Suprapubic skin (tissue), 3 donors: Measurements from ENCODE around the gene TMEM171.

Experiments used
- CTCF ChIP-seq, 2 donors: fragments of 200-600 bp in 1 of 2; fragments of 450-650 bp in 1 of 2; sonication (generic) in 1 of 2; IDR thresholded peaks; one replicate each; pipeline ENCODE4 v1.5.1; 2016 to 2019; ENCODE audit warnings: antibody characterized with exemption in 2 of 2, mild to moderate bottlenecking in 1 of 2, moderate library complexity in 1 of 2
- POLR2A ChIP-seq, 2 donors: fragments of 450-650 bp; IDR thresholded peaks; one replicate each; pipeline ENCODE4 v1.6.1; 2017; ENCODE audit warnings: antibody characterized with exemption in 2 of 2, mild to moderate bottlenecking in 2 of 2, moderate library complexity in 2 of 2

GRCh38 chr5:73125289-73125688, 4.9 kb downstream of the TMEM171 start:
- TF ChIP-seq POLR2A (IDR thresholded peaks at IDR 0.05) (no peak), CTCF (IDR thresholded peaks at IDR 0.05) (no peak)
